HepG2 (cell line): Measurements from ENCODE around the gene UBE2Q1. TPM values are rescaled to one million over a fixed set of nuclear protein-coding genes. Genes with fewer than 3 reads are reported as not detected.

Experiments used
- CREM ChIP-seq, 2 experiments: sonication (generic) in 1 of 2; formaldehyde crosslinking in 1 of 2; IDR thresholded peaks; 2 replicates each; pipeline versions ENCODE4 v1.4.0 to v1.6.1; 2016 to 2020; ENCODE audit warnings: antibody characterized with exemption in 1 of 2, mild to moderate bottlenecking in 1 of 2, missing genetic modification reagents in 1 of 2
- ERF ChIP-seq: IDR thresholded peaks from 2 replicates; pipeline ENCODE4 v1.6.1; 2018; ENCODE audit warnings: missing biosample characterization, missing genetic modification reagents
- FLYWCH1 ChIP-seq: sonication (generic); formaldehyde crosslinking; IDR thresholded peaks from 2 replicates; pipeline ENCODE4 v1.8.1; 2023; ENCODE audit warnings: mild to moderate bottlenecking, missing genetic modification reagents
- FOXA3 ChIP-seq: IDR thresholded peaks from 2 replicates; pipeline ENCODE4 v1.6.1; 2016; ENCODE audit warnings: missing genetic modification reagents, missing compliant biosample characterization
- GATAD1 ChIP-seq: IDR thresholded peaks from 2 replicates; pipeline ENCODE4 v1.6.1; 2016; ENCODE audit warnings: missing genetic modification reagents, missing compliant biosample characterization
- GLI4 ChIP-seq: sonication (generic); formaldehyde crosslinking; IDR thresholded peaks from 2 replicates; pipeline ENCODE4 v1.5.1; 2020; ENCODE audit warnings: missing genetic modification reagents, mild to moderate bottlenecking, moderate library complexity, borderline replicate concordance
- NFIB ChIP-seq: sonication (generic); formaldehyde crosslinking; IDR thresholded peaks from 2 replicates; pipeline ENCODE4 v1.9.0; 2021; ENCODE audit warnings: missing genetic modification reagents, mild to moderate bottlenecking, borderline replicate concordance
- POGZ ChIP-seq: sonication (generic); formaldehyde crosslinking; IDR thresholded peaks from 2 replicates; pipeline ENCODE4 v1.4.0; 2020; ENCODE audit warnings: mild to moderate bottlenecking, missing genetic modification reagents
- SCMH1 ChIP-seq: sonication (generic); formaldehyde crosslinking; IDR thresholded peaks from 2 replicates; pipeline ENCODE4 v1.9.0; 2021; ENCODE audit warnings: missing genetic modification reagents, mild to moderate bottlenecking, borderline replicate concordance
- SMAD3 ChIP-seq: sonication (generic); formaldehyde crosslinking; IDR thresholded peaks from 2 replicates; pipeline ENCODE4 v1.4.0; 2020; ENCODE audit warnings: missing genetic modification reagents
- SMC3 ChIP-seq: IDR thresholded peaks from 2 replicates; pipeline ENCODE4 v1.6.1; 2011; ENCODE audit warnings: low read length, improper control_type of control experiment
- STAG1 ChIP-seq: sonication (generic); formaldehyde crosslinking; IDR thresholded peaks from 2 replicates; pipeline ENCODE4 v1.4.0; 2020; ENCODE audit warnings: missing genetic modification reagents
- TGIF2 ChIP-seq: IDR thresholded peaks from 2 replicates; pipeline ENCODE4 v1.6.1; 2016; ENCODE audit warnings: control low read depth, missing compliant biosample characterization
- XRCC5 ChIP-seq: fragments of 200-400 bp; formaldehyde crosslinking; optimal IDR thresholded peaks from 2 replicates; pipeline ENCODE3; 2017; ENCODE audit warnings: mild to moderate bottlenecking, low read length
- ZBTB7B ChIP-seq: sonication (generic); formaldehyde crosslinking; IDR thresholded peaks from 2 replicates; pipeline ENCODE4 v1.4.0; 2020; ENCODE audit warnings: missing genetic modification reagents
- ZFP1 ChIP-seq: IDR thresholded peaks from 2 replicates; pipeline ENCODE4 v1.6.1; 2016
- ZNF24 ChIP-seq: fragments of 450-650 bp; IDR thresholded peaks from 2 replicates; pipeline ENCODE4 v1.6.1; 2017; ENCODE audit warnings: antibody characterized with exemption, mild to moderate bottlenecking
- ZNF33B ChIP-seq: sonication (generic); formaldehyde crosslinking; IDR thresholded peaks from 2 replicates; pipeline ENCODE4 v1.5.1; 2020; ENCODE audit warnings: mild to moderate bottlenecking, missing genetic modification reagents
- ZNF615 ChIP-seq: sonication (generic); formaldehyde crosslinking; IDR thresholded peaks from 2 replicates; pipeline ENCODE4 v1.5.0; 2020; ENCODE audit warnings: mild to moderate bottlenecking, missing genetic modification reagents, borderline replicate concordance
- ZNF788 ChIP-seq: sonication (generic); formaldehyde crosslinking; IDR thresholded peaks from 2 replicates; pipeline ENCODE4 v1.5.0; 2020; ENCODE audit warnings: mild to moderate bottlenecking, missing genetic modification reagents, borderline replicate concordance
- ZSCAN9 ChIP-seq: IDR thresholded peaks from 2 replicates; pipeline ENCODE4 v1.6.1; 2016; ENCODE audit warnings: borderline replicate concordance
- polyA plus RNA-seq, 8 experiments: library from polyadenylated mRNA; depleted of rRNA in 3 of 8; stranded (reverse) in 7 of 8; unstranded in 1 of 8; fragments of >200 nt; fragmentation: Illumina TruSeq in 4 of 8; extraction: Trizol in 4 of 8; gene quantifications; 2 replicates each; pipeline versions ENCODE4 v1.2.1 to v1.2.3, GENCODE V29; 2011 to 2016; ENCODE audit warnings: low read depth in 4 of 8, missing spikeins in 1 of 8, mixed read lengths in 1 of 8; ENCODE audit not compliant: insufficient read depth in 1 of 8
- total RNA-seq, 5 experiments: library from RNA; depleted of rRNA; stranded (reverse); fragments of >200 nt; fragmentation: Illumina TruSeq; extraction: Trizol; gene quantifications; 2 replicates each; pipeline ENCODE4 v1.2.3, GENCODE V29; 2016; ENCODE audit warnings: low read depth in 1 of 5
- TF ChIP-seq, protein P1 (sequence below), 2 experiments: IDR thresholded peaks; 2 replicates each; pipeline ENCODE4 v1.6.1; 2011 to 2012; ENCODE audit warnings: low read length in 2 of 2, borderline replicate concordance in 1 of 2, low read depth in 1 of 2, mild to moderate bottlenecking in 1 of 2, moderate library complexity in 1 of 2
- TF ChIP-seq, protein P2 (sequence below): sonication (generic); formaldehyde crosslinking; IDR thresholded peaks from 2 replicates; pipeline ENCODE4 v1.5.0; 2020; ENCODE audit warnings: mild to moderate bottlenecking, missing genetic modification reagents, moderate library complexity
- TF ChIP-seq, protein P3 (sequence below), 2 experiments: sonication (generic) in 1 of 2; formaldehyde crosslinking in 1 of 2; IDR thresholded peaks; 2 replicates each; pipeline versions ENCODE4 v1.4.0 to v1.6.1; 2018 to 2020; ENCODE audit warnings: missing genetic modification reagents in 2 of 2, borderline replicate concordance in 1 of 2, low read depth in 1 of 2, mild to moderate bottlenecking in 1 of 2, missing biosample characterization in 1 of 2

The UBE2Q1 gene
- total and polyA plus RNA-seq, 2 of the 13 experiments (the other 11 are each of a cell fraction or from before 2014, with no cell fraction given): 11.7 to 41.7 TPM

DNA sequence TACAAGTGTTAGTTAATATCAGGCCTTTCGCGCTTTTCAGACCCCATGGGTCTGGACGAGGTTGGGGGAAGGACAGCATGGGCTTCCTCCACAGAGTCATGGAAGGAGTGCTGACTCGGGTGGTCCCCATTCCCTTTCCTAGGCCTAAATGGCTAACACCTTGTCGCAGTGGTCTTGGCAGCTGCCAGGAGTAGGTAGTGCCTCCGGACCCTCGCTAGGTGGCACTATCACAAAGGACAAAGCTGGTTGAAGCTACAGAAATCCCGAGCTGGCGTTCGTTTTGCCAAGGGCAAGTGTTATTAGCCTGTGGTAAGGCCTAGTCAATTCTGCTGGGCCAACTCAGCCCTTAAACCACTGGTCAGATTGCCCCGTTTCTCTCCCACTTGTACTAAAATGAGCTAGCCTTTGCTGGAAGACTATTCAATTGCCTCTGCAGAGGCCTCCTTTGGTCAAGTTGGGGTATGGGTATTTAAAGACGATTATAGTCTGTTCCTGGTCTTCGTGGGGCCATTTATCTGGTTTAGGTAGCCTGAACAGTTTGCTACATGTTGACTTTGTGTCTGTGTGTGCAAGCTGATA lies 1.1 kb upstream of the UBE2Q1 start (continued):
- TF ChIP-seq, protein P1, sequence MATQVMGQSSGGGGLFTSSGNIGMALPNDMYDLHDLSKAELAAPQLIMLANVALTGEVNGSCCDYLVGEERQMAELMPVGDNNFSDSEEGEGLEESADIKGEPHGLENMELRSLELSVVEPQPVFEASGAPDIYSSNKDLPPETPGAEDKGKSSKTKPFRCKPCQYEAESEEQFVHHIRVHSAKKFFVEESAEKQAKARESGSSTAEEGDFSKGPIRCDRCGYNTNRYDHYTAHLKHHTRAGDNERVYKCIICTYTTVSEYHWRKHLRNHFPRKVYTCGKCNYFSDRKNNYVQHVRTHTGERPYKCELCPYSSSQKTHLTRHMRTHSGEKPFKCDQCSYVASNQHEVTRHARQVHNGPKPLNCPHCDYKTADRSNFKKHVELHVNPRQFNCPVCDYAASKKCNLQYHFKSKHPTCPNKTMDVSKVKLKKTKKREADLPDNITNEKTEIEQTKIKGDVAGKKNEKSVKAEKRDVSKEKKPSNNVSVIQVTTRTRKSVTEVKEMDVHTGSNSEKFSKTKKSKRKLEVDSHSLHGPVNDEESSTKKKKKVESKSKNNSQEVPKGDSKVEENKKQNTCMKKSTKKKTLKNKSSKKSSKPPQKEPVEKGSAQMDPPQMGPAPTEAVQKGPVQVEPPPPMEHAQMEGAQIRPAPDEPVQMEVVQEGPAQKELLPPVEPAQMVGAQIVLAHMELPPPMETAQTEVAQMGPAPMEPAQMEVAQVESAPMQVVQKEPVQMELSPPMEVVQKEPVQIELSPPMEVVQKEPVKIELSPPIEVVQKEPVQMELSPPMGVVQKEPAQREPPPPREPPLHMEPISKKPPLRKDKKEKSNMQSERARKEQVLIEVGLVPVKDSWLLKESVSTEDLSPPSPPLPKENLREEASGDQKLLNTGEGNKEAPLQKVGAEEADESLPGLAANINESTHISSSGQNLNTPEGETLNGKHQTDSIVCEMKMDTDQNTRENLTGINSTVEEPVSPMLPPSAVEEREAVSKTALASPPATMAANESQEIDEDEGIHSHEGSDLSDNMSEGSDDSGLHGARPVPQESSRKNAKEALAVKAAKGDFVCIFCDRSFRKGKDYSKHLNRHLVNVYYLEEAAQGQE (IDR thresholded peaks at IDR 0.05; ENCODE audit: borderline replicate concordance in 1 of 2, low read depth in 1 of 2, low read length in 2 of 2): 0 out of 4 replicates have a peak, but pooled peaks of 1 of the 2 experiments have one; percentile 19
- TF ChIP-seq ZNF24 (peak; percentile 16; the same call in 1 of the 2 replicates), CREM (IDR thresholded peaks at IDR 0.05) (0 out of 2 replicates have a peak, but pooled peaks have one; percentile 5), CREM (CRISPR knock-in tag; IDR thresholded peaks at IDR 0.05) (no peak), ZFP1 (0 out of 2 replicates have a peak, but pooled peaks have one; percentile 27), GATAD1 (CRISPR knock-in tag) (peak; percentile 71), ZNF615 (CRISPR knock-in tag) (no peak), GLI4 (0 out of 2 replicates have a peak, but pooled peaks have one; percentile 9), ZNF788 (CRISPR knock-in tag) (peak; percentile 15; the same call in 1 of the 2 replicates), SMAD3 (CRISPR knock-in tag) (peak; percentile 81), SCMH1 (CRISPR knock-in tag) (no peak), ZNF33B (no peak), NFIB (CRISPR knock-in tag) (no peak), TGIF2 (CRISPR knock-in tag) (0 out of 2 replicates have a peak, but pooled peaks have one; percentile 44), FOXA3 (0 out of 2 replicates have a peak, but pooled peaks have one; percentile 13), XRCC5 (peak; percentile 90), STAG1 (CRISPR knock-in tag) (peak; percentile 90), SMC3 (peak; percentile 80), ERF (CRISPR knock-in tag) (0 out of 2 replicates have a peak, but pooled peaks have one; percentile 12), ZSCAN9 (0 out of 2 replicates have a peak, but pooled peaks have one; percentile 23), FLYWCH1 (CRISPR knock-in tag) (no peak), ZBTB7B (CRISPR knock-in tag) (peak; percentile 67; the same call in 1 of the 2 replicates), POGZ (CRISPR knock-in tag) (0 out of 2 replicates have a peak, but pooled peaks have one; percentile 26)
- TF ChIP-seq, protein P2, sequence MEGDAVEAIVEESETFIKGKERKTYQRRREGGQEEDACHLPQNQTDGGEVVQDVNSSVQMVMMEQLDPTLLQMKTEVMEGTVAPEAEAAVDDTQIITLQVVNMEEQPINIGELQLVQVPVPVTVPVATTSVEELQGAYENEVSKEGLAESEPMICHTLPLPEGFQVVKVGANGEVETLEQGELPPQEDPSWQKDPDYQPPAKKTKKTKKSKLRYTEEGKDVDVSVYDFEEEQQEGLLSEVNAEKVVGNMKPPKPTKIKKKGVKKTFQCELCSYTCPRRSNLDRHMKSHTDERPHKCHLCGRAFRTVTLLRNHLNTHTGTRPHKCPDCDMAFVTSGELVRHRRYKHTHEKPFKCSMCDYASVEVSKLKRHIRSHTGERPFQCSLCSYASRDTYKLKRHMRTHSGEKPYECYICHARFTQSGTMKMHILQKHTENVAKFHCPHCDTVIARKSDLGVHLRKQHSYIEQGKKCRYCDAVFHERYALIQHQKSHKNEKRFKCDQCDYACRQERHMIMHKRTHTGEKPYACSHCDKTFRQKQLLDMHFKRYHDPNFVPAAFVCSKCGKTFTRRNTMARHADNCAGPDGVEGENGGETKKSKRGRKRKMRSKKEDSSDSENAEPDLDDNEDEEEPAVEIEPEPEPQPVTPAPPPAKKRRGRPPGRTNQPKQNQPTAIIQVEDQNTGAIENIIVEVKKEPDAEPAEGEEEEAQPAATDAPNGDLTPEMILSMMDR: peak; percentile 96
- TF ChIP-seq, protein P3, sequence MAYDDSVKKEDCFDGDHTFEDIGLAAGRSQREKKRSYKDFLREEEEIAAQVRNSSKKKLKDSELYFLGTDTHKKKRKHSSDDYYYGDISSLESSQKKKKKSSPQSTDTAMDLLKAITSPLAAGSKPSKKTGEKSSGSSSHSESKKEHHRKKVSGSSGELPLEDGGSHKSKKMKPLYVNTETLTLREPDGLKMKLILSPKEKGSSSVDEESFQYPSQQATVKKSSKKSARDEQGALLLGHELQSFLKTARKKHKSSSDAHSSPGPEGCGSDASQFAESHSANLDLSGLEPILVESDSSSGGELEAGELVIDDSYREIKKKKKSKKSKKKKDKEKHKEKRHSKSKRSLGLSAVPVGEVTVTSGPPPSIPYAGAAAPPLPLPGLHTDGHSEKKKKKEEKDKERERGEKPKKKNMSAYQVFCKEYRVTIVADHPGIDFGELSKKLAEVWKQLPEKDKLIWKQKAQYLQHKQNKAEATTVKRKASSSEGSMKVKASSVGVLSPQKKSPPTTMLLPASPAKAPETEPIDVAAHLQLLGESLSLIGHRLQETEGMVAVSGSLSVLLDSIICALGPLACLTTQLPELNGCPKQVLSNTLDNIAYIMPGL (CRISPR knock-in tag; IDR thresholded peaks at IDR 0.05; ENCODE audit: borderline replicate concordance in 1 of 2, low read depth in 1 of 2): 0 out of 4 replicates have a peak, but pooled peaks have one; percentile 28 to 34
